ENCODE measurements around the gene ANXA4. TPM values are rescaled to one million over a fixed set of nuclear protein-coding genes. Genes with fewer than 3 reads are reported as not detected.

Gene ANXA4
- total RNA-seq, 1 experiment from 2014 or later: 183 TPM

- Histone ChIP-seq H3K36me3 (ENCODE audit: control insufficient read depth, insufficient read depth, low read length) (no peaks in the 10 kb centered on the region), H3K4me1 (ENCODE audit: control insufficient read depth, insufficient read depth, low read length) (no peaks in the 10 kb centered on the region), H3K27ac (ENCODE audit: low read length) (no peak overlapping the region), H3K27me3 (ENCODE audit: control insufficient read depth, insufficient read depth, low read length) (no peaks in the 10 kb centered on the region), H3K4me3 (ENCODE audit: low read depth in 2 of 2, low read length in 2 of 2) (no peak overlapping the region), H3K9me3 (ENCODE audit: control insufficient read depth, insufficient read depth, low read depth, low read length) (no peaks in the 10 kb centered on the region)
- ChIA-PET CTCF (interaction anchor here (3.4 kb wide), 1 partner anchor 9 kb away, joined by 14 read pairs; no protein-coding TSS in a partner anchor), POLR2A (interaction anchor here (0.7 kb wide), 1 partner anchor 126 kb away, joined by 4 read pairs; no protein-coding TSS in a partner anchor)
- BruUV-seq (replicated peaks): no TSS peak
- intact Hi-C loops (cut with micrococcal nuclease; ENCODE audit: unreplicated experiment) (no loop called here), in situ Hi-C loops (cut with HindIII; ENCODE audit: low pct_unique_long_range_greater_than_20kb, low sequenced_read_pairs) (no loop called here)
- no peak for DNase-seq (ENCODE audit: low read depth, low spot score)
- TF ChIP-seq SIN3A (IDR thresholded peaks at IDR 0.05; ENCODE audit: borderline replicate concordance, insufficient read depth, low read depth, low read length) (no peak), TCF7L2 (IDR thresholded peaks at IDR 0.05; ENCODE audit: low read depth, low read length) (no peak), POLR2AphosphoS5 (IDR thresholded peaks at IDR 0.05; ENCODE audit: low read depth, low read length) (no peak)
- TF ChIP-seq, protein P1, sequence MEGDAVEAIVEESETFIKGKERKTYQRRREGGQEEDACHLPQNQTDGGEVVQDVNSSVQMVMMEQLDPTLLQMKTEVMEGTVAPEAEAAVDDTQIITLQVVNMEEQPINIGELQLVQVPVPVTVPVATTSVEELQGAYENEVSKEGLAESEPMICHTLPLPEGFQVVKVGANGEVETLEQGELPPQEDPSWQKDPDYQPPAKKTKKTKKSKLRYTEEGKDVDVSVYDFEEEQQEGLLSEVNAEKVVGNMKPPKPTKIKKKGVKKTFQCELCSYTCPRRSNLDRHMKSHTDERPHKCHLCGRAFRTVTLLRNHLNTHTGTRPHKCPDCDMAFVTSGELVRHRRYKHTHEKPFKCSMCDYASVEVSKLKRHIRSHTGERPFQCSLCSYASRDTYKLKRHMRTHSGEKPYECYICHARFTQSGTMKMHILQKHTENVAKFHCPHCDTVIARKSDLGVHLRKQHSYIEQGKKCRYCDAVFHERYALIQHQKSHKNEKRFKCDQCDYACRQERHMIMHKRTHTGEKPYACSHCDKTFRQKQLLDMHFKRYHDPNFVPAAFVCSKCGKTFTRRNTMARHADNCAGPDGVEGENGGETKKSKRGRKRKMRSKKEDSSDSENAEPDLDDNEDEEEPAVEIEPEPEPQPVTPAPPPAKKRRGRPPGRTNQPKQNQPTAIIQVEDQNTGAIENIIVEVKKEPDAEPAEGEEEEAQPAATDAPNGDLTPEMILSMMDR (IDR thresholded peaks at IDR 0.05): no peak
- TF ChIP-seq, protein P2, sequence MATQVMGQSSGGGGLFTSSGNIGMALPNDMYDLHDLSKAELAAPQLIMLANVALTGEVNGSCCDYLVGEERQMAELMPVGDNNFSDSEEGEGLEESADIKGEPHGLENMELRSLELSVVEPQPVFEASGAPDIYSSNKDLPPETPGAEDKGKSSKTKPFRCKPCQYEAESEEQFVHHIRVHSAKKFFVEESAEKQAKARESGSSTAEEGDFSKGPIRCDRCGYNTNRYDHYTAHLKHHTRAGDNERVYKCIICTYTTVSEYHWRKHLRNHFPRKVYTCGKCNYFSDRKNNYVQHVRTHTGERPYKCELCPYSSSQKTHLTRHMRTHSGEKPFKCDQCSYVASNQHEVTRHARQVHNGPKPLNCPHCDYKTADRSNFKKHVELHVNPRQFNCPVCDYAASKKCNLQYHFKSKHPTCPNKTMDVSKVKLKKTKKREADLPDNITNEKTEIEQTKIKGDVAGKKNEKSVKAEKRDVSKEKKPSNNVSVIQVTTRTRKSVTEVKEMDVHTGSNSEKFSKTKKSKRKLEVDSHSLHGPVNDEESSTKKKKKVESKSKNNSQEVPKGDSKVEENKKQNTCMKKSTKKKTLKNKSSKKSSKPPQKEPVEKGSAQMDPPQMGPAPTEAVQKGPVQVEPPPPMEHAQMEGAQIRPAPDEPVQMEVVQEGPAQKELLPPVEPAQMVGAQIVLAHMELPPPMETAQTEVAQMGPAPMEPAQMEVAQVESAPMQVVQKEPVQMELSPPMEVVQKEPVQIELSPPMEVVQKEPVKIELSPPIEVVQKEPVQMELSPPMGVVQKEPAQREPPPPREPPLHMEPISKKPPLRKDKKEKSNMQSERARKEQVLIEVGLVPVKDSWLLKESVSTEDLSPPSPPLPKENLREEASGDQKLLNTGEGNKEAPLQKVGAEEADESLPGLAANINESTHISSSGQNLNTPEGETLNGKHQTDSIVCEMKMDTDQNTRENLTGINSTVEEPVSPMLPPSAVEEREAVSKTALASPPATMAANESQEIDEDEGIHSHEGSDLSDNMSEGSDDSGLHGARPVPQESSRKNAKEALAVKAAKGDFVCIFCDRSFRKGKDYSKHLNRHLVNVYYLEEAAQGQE (IDR thresholded peaks at IDR 0.05; ENCODE audit: insufficient read depth in 1 of 2, low read depth in 2 of 2, low read length in 1 of 2): no peak
- ATAC-seq: no peak
These were observed 8.4 kb upstream of the ANXA4 start for GRCh38 chr2:69733342-69734034.

- H3K9me3 ChIP-seq (ENCODE audit: control insufficient read depth, insufficient read depth, low read depth, low read length): no peaks in the 10 kb centered on the region
- in situ Hi-C loops (cut with HindIII; ENCODE audit: low pct_unique_long_range_greater_than_20kb, low sequenced_read_pairs): no loop called here
- no peak overlapping the region for H3K27ac ChIP-seq (ENCODE audit: low read length)
- no peak overlapping the region for H3K4me3 ChIP-seq (ENCODE audit: low read depth in 2 of 2, low read length in 2 of 2)
- BruUV-seq (replicated peaks): no TSS peak
- TF ChIP-seq, protein P2 (IDR thresholded peaks at IDR 0.05; ENCODE audit: insufficient read depth in 1 of 2, low read depth in 2 of 2, low read length in 1 of 2): no peak
- TF ChIP-seq TCF7L2 (IDR thresholded peaks at IDR 0.05; ENCODE audit: low read depth, low read length): no peak
- no peak for TF ChIP-seq POLR2AphosphoS5 (IDR thresholded peaks at IDR 0.05; ENCODE audit: low read depth, low read length)
- TF ChIP-seq, protein P1 (IDR thresholded peaks at IDR 0.05): no peak
- no peak for TF ChIP-seq SIN3A (IDR thresholded peaks at IDR 0.05; ENCODE audit: borderline replicate concordance, insufficient read depth, low read depth, low read length)
- no peaks in the 10 kb centered on the region for H3K27me3 ChIP-seq (ENCODE audit: control insufficient read depth, insufficient read depth, low read length)
- ChIA-PET CTCF (interaction anchor here (3.4 kb wide), 1 partner anchor 9 kb away, joined by 14 read pairs; no protein-coding TSS in a partner anchor), POLR2A (interaction anchor here (0.7 kb wide), 1 partner anchor 127 kb away, joined by 4 read pairs; no protein-coding TSS in a partner anchor)
- no peaks in the 10 kb centered on the region for H3K36me3 ChIP-seq (ENCODE audit: control insufficient read depth, insufficient read depth, low read length)
- no peak for DNase-seq (ENCODE audit: low read depth, low spot score)
- H3K4me1 ChIP-seq (ENCODE audit: control insufficient read depth, insufficient read depth, low read length): no peaks in the 10 kb centered on the region
- intact Hi-C loops (cut with micrococcal nuclease; ENCODE audit: unreplicated experiment): no loop called here
- ATAC-seq: no peak
These were observed 7.8 kb upstream of the ANXA4 start for GRCh38 chr2:69734035-69734611.

Measured in Panc1 (cell line).